Natural killer cell (primary cell): ENCODE results near the gene RNF103. TPM values are rescaled to one million over a fixed set of nuclear protein-coding genes. Genes with fewer than 3 reads are reported as not detected.

Experiments used
- ATAC-seq, 3 donors: fragments of 150-1000 bp in 2 of 3; fragments of 200-7000 bp in 1 of 3; cut with Tn5 transposase; 1 replicate in 1 of 3; 2 replicates in 2 of 3; pipeline ENCODE4 v1.10.0; 2021; ENCODE audit warnings: mild to moderate bottlenecking in 2 of 3, moderate library complexity in 2 of 3
- DNase-seq, 2 donors: peaks; one replicate each; pipeline versions ENCODE4 v3.0.0 to v3.0.0-alpha.2; 2013 to 2021; ENCODE audit warnings: mixed read lengths in 1 of 2
- H3K27ac ChIP-seq: one replicate; pipeline ENCODE4 v1.5.1; 2013; ENCODE audit warnings: mild to moderate bottlenecking, low read length
- H3K27me3 ChIP-seq: one replicate; pipeline ENCODE4 v1.6.1; 2013; ENCODE audit warnings: low read length; ENCODE audit not compliant: control insufficient read depth, insufficient read depth
- H3K36me3 ChIP-seq: one replicate; pipeline ENCODE4 v1.6.1; 2013; ENCODE audit warnings: low read length; ENCODE audit not compliant: control insufficient read depth, insufficient read depth
- H3K4me1 ChIP-seq: one replicate; pipeline ENCODE4 v1.6.1; 2013; ENCODE audit warnings: low read length; ENCODE audit not compliant: control insufficient read depth, insufficient read depth
- H3K4me3 ChIP-seq: one replicate; pipeline ENCODE4 v1.5.1; 2013; ENCODE audit warnings: low read length
- H3K9me3 ChIP-seq: one replicate; pipeline ENCODE4 v1.6.1; 2013; ENCODE audit warnings: low read length; ENCODE audit not compliant: control insufficient read depth, insufficient read depth
- H3K27ac Mint-ChIP-seq, 2 donors: one replicate each; pipeline ENCODE4 v1.8.0; 2022; ENCODE audit warnings: mild to moderate bottlenecking in 2 of 2, mixed read lengths in 2 of 2, moderate library complexity in 1 of 2
- H3K27me3 Mint-ChIP-seq, 2 donors: one replicate each; pipeline ENCODE4 v1.8.0; 2022; ENCODE audit warnings: low read depth in 2 of 2, mixed read lengths in 2 of 2
- H3K36me3 Mint-ChIP-seq: one replicate; pipeline ENCODE4 v1.8.0; 2022; ENCODE audit warnings: mixed read lengths
- H3K4me1 Mint-ChIP-seq, 2 donors: one replicate each; pipeline ENCODE4 v1.8.0; 2022; ENCODE audit warnings: mixed read lengths in 2 of 2
- H3K4me3 Mint-ChIP-seq: one replicate; pipeline ENCODE4 v1.8.0; 2022; ENCODE audit warnings: mild to moderate bottlenecking, moderate library complexity, mixed read lengths
- H3K9me3 Mint-ChIP-seq, 2 donors: one replicate each; pipeline ENCODE4 v1.8.0; 2022; ENCODE audit warnings: mixed read lengths in 2 of 2
- CTCF ChIP-seq: fragments of 200-600 bp; IDR thresholded peaks from one replicate; pipeline ENCODE4 v1.8.0; 2022; ENCODE audit warnings: antibody characterized with exemption
- WGBS: methylation state at CpG from one replicate; pipeline ENCODE4 v1.1.7; 2013; ENCODE audit warnings: missing lambda C conversion rate; ENCODE audit not compliant: insufficient coverage; 5-methylcytosine and 5-hydroxymethylcytosine counted together
- intact Hi-C: fragments of 100-400 bp; cut with micrococcal nuclease; formaldehyde crosslinking; loops from one replicate; pipeline ENCODE4 v1.14.2; 2022
- total RNA-seq, 4 donors: library from RNA; stranded (reverse); fragments of 120-200 nt in 1 of 4; gene quantifications; one replicate each; pipeline versions ENCODE4 v1.2.3 to v1.2.4, GENCODE V29; 2013 to 2022

The RNF103 gene
- total RNA-seq, 3 donors from 2014 or later (not counting 1 experiment from before 2014, with no cell fraction given) = 52.9 to 74.2 (median 70.9) TPM

GRCh38 chr2:86621280-86621943, 2.3 kb downstream of the RNF103 start:
- H3K27ac Mint-ChIP-seq = peak overlapping the region; percentile 84 to 95
- peaks cover 9% of the 10 kb centered on the region for H3K36me3 ChIP-seq
- H3K27me3 Mint-ChIP-seq = no peaks in the 10 kb centered on the region
- H3K36me3 Mint-ChIP-seq = peaks cover 12% of the 10 kb centered on the region
- H3K4me1 Mint-ChIP-seq = peaks cover 28 to 58% of the 10 kb centered on the region in 2 donors
- H3K9me3 Mint-ChIP-seq = no peaks in the 10 kb centered on the region
- ATAC-seq = no peak
- intact Hi-C loops = no loop called here
- no peak overlapping the region for H3K27ac ChIP-seq
- H3K9me3 ChIP-seq = no peaks in the 10 kb centered on the region
- no peaks in the 10 kb centered on the region for H3K27me3 ChIP-seq
- 4% methylated on average over 1 of the region's 6 CpGs for WGBS
- TF ChIP-seq CTCF = no peak
- peaks cover 9% of the 10 kb centered on the region for H3K4me1 ChIP-seq
- H3K4me3 ChIP-seq = no peak overlapping the region
- no peak for DNase-seq
- H3K4me3 Mint-ChIP-seq = peak overlapping the region; percentile 93

GRCh38 chr2:86617738-86618137, 5.9 kb downstream of the RNF103 start:
- peak overlapping the region in 1 of 2 donors; percentile 58 for H3K27ac Mint-ChIP-seq
- Histone ChIP-seq H3K27me3 (no peaks in the 10 kb centered on the region), H3K36me3 (peaks cover 27% of the 10 kb centered on the region), H3K27ac (no peak overlapping the region), H3K4me1 (peaks cover 5% of the 10 kb centered on the region), H3K9me3 (no peaks in the 10 kb centered on the region), H3K4me3 (no peak overlapping the region)
- H3K36me3 Mint-ChIP-seq = peaks cover 12% of the 10 kb centered on the region
- no peaks in the 10 kb centered on the region for H3K9me3 Mint-ChIP-seq
- intact Hi-C loops = no loop called here
- H3K4me1 Mint-ChIP-seq = peaks cover 20 to 67% of the 10 kb centered on the region in 2 donors
- H3K4me3 Mint-ChIP-seq = no peak overlapping the region
- no peaks in the 10 kb centered on the region for H3K27me3 Mint-ChIP-seq
- no peak for TF ChIP-seq CTCF
- no peak for ATAC-seq
- no peak for DNase-seq

GRCh38 chr2:86617153-86617552, 6.5 kb downstream of the RNF103 start:
- no peaks in the 10 kb centered on the region for H3K27me3 Mint-ChIP-seq
- DNase-seq (no peak), ATAC-seq (no peak)
- TF ChIP-seq CTCF = no peak
- no peak overlapping the region for H3K4me3 ChIP-seq
- H3K9me3 ChIP-seq = no peaks in the 10 kb centered on the region
- H3K4me1 ChIP-seq = no peaks in the 10 kb centered on the region
- no peak overlapping the region for H3K4me3 Mint-ChIP-seq
- H3K36me3 ChIP-seq = peaks cover 27% of the 10 kb centered on the region
- H3K36me3 Mint-ChIP-seq = peaks cover 12% of the 10 kb centered on the region
- WGBS = 88% methylated on average over 1 of the region's 3 CpGs
- no peak overlapping the region for H3K27ac Mint-ChIP-seq
- H3K27me3 ChIP-seq = no peaks in the 10 kb centered on the region
- H3K9me3 Mint-ChIP-seq = no peaks in the 10 kb centered on the region
- peaks cover 14 to 61% of the 10 kb centered on the region in 2 donors for H3K4me1 Mint-ChIP-seq
- no peak overlapping the region for H3K27ac ChIP-seq
- intact Hi-C loops = no loop called here

- H3K9me3 ChIP-seq = no peaks in the 10 kb centered on the region
- H3K4me1 Mint-ChIP-seq = peaks cover 13 to 58% of the 10 kb centered on the region in 2 donors
- no peaks in the 10 kb centered on the region for H3K27me3 ChIP-seq
- H3K36me3 Mint-ChIP-seq = peaks cover 16% of the 10 kb centered on the region
- H3K4me3 Mint-ChIP-seq = no peak overlapping the region
- peaks cover 31% of the 10 kb centered on the region for H3K36me3 ChIP-seq
- no peaks in the 10 kb centered on the region for H3K4me1 ChIP-seq
- no CpG with 5 or more reads among the region's 3 CpGs for WGBS
- intact Hi-C loops = no loop called here
- no peaks in the 10 kb centered on the region for H3K9me3 Mint-ChIP-seq
- H3K27me3 Mint-ChIP-seq = no peaks in the 10 kb centered on the region
- DNase-seq (no peak), ATAC-seq (no peak)
- H3K4me3 ChIP-seq = no peak overlapping the region
- H3K27ac ChIP-seq = no peak overlapping the region
- H3K27ac Mint-ChIP-seq = no peak overlapping the region
- no peak for TF ChIP-seq CTCF
Observed at GRCh38 chr2:86616502-86616901, 7.2 kb downstream of the RNF103 start.
